Stimulated activated CD8-positive, alpha-beta memory T cell treated with anti-CD3 and anti-CD28 coated beads, Interleukin-15, amount 100 ng/mL, for 48 hours (primary cell): ENCODE results near the gene ZNF385D.

Experiments used
- DNase-seq, 2 donors: peaks; one replicate each; pipeline ENCODE4 v3.0.0-alpha.2; 2020; ENCODE audit warnings: low read depth in 2 of 2

Gene ZNF385D

DNA sequence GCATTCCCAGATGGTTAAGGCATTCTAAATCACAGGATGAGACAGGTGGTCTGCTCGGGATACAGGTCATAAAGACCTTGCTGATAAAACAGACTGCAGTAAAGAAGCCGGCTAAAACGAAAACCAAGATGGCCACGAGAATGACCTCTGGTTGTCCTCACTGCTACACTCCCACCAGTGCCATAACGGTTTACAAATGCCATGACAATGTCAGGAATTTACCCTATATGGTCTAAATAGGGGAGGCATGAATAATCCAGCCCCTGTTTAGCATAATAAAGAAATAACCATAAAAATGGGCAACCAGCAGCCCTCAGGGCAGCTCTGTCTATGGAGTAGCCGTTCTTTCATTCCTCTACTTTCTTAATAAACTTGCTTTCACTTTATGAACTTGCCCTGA, 151.1 kb downstream of the ZNF385D start:
- DNase-seq: no peak

DNA sequence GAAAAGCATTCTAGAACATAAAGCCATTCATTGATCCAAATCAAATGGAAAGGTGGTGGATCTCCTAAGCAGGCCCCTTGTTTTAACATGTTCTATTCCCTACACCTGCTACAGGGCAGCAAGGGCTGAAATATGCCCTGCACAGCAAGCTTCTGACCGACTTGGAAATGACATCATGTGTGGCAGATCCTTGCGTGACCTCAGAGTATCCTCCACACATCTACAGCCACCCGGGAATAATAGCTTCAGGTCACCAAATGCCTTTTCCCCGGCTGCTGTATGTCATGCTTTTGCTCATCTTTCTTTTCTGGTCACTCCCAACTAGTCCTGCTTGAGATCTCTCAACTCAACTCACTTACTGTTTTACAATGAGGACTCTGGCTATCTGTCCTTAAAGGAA, 158.2 kb downstream of the ZNF385D start:
- DNase-seq: no peak

DNA sequence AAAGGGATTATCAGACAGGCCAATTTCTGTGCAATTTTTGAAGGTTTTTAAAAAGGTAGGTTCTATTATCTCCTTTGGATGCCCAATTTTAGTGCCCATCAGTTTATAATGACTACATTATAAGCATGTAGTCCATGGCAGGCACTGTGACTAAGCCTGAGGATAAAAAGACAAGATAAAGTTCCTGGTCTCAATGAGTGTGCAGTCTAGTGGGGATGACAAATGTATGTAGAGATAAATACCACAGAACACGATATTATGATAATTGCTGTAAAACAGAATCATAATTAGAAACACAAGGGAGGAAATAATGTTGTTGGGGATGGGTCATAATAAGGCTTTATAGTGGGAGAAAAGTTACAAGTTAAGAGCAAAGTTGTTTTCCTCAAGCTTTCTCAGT, 163.1 kb downstream of the ZNF385D start:
- DNase-seq: no peak

DNA sequence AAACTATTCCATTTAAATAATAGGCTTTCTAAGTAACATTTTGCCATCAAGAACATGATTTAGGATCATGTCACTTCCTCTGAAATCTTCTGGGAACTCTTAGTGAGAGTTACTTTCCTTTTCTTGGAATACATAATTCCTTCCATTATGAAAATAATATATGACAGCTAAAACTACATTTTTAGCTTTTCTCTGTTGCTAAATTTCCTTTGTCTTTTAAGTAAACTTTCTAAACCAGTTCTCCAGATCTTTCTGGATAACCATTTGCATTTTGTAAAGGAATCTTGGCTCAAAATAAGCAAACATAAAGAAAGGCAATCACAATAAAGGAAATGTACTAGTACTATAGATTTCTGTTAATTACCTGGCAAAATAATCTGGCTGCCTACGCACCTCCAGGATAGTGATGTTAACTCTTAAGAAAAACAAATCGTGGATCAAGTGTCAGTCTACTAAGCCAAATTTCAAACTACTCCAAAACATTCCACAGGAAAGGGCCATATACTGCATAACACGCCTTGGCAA, 165.7 kb downstream of the ZNF385D start:
- no peak for DNase-seq

DNA sequence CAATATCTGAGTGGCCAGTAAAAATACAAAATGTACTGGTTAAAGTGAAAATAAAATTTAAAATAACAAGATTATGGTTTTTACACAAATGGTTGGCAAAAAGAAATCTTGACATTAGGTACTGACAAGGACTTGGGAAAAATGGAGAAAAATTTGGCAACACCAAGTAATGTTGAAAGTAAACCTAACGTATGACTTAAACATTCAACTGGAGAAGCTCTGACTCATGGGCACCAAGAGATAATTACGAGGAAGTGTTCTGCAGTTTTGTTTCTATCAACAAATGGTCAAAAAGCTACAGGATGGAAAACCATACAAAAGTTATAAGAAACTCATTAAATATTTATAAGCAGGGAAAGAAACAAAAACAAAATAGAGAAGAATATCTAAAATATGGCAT, 177.7 kb downstream of the ZNF385D start:
- DNase-seq: no peak

DNA sequence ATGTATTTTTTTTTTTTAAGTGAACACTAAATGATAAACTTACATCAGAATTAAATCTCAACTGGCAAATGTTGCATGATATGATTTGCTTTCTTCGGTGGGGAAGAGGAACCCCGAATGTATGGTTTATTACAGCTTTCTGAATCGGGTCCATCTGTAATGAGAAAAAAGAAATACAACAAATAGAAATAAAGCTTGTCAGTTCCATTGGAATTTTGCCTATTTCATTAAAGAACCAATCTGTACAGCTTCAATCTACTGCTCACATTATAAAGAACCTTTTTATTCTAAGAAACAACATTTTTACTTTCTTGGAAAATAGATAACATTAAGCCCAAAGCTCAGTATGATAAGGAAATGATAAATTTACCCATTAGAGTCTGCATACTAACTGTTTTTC, 186.5 kb downstream of the ZNF385D start:
- no peak for DNase-seq

DNA sequence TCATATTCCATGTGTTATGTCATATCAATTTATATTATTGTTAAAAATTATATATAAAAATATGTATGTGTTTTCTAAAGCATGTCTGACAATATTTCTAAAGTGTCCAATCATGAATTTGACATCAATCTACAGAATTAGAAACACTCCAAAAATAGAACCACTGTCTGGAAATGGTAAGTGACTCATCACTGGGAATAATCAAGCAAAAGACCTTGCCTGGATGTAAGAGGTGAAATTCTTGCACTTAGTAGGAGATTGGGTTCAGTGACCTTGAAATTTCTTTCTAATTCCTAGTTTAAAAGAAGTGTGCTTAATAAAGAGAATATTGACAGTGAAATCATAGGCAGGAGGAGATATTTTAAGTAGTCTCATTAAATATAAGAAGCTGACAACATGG, 188.8 kb downstream of the ZNF385D start:
- DNase-seq: no peak

DNA sequence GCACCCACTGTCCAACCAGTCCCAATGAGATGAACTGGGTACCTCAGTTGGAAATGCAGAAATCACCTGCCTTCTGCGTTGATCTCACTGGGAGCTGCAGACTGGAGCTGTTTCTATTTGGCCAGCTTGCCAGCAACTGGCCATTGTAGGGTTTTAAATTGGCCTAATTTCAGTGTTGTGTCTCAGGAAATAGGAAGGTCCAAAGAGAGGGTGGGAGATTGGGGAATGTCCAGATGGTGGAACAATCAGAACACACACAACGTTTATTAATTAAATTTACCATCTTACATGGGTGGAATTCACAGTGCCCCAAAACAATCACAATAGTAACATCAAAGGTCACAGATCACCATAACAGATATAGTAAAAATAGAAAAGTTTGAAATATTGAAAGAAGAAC, 189.5 kb downstream of the ZNF385D start:
- no peak for DNase-seq

DNA sequence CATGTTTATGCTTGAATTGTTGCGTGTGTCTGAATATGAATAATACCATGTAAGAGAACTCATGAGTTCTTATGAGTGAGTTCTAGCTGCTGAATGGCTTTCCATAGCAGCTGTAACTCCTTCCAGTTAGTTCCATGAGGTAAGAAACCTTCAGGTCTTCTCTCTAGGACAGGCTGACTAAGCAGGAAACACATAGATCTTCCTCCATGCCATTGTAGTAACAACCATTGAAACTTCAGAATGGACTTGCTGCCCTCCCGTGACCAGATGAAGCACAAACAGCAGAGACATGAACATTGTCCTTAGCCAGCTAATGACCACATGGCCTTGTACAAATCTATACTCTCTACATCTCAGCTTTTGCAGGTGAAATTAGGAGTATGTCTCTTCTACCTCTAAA, 200.0 kb downstream of the ZNF385D start:
- no peak for DNase-seq

DNA sequence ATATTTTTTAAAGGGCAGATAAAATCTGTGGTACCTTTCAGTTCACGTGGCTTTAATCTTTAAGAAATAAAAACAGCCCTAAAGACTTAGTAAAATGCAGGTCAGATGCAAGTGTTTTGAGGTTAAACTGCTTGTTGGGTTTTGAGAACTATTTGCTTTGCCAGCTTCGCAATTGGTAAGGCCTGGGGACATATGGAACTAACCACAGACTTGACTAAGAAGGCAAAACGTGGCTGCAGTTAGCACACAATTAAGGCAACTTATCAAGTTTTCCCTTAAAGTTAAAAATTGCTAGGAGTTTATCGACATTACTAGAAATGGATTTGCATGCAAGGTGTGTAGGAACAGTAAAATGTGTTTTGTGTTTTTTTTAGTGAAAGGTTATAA, 206.9 kb downstream of the ZNF385D start:
- no peak for DNase-seq

DNA sequence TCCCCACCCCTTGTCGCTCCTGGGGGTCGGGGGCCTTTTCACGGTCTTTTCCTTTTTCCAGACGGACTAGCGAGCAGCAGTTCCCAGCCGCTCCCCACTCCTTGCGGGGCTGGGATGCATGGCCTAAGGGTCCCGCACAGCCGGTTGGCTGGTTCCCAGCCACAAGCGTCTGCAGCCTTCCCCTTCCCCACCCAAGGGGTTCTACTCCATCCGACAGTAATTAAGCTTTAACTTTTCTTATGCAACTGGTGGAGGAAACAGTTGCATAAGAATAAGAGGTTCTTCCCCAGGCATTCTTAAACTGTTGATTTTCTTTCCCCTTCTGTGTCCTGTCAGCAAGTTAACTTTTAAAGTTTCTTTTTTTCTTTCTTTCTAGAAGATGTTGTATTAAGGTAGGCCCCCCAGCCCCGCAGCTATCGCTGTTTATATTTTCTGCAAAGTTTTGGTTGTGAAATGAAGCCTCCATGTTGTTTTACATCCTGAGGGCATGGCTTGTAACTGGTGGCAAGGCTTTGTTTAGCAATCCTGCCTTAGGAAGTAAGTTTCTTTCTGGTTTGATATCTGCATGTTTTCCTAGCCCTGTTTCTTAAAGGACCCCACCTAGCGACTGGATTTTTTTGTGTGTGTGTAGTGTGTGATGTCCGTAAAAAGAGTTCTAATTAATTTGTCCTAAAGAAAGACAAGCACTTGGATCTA, 207.5 kb downstream of the ZNF385D start:
- no peak for DNase-seq

DNA sequence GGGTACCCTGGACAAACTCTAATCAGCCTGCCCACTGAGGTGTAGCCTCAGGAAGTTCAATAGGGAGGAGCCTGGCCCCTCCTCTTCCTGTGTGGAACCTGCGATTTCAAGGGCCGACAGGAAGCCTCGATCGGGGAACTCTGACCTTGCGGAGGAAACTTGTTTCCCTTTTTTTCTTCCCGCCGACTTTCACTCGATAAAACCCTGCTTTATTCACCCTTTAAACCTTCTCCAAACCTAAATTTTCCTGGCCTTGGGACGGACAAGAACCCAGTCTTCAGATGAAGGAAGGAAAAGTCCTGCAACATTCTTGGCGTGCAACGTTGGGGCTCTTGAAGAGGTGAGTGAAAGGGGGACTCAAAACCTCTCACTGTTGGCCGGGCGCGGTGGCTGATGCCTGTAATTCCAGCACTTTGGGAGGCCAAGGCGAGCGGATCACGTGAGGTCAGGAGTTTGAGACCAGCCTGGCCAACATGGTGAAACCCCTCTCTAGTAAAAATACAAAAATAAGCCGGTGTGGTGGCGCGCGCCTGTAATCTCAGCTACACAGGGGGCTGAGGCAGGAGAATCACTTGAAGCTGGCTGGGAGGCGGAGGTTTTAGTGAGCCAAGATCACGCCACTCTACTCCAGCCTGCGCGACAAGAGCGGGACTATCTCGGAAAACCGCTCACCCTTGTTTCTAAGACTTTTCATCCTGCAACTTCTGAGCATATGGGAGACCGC, 208.2 kb downstream of the ZNF385D start:
- no peak for DNase-seq

DNA sequence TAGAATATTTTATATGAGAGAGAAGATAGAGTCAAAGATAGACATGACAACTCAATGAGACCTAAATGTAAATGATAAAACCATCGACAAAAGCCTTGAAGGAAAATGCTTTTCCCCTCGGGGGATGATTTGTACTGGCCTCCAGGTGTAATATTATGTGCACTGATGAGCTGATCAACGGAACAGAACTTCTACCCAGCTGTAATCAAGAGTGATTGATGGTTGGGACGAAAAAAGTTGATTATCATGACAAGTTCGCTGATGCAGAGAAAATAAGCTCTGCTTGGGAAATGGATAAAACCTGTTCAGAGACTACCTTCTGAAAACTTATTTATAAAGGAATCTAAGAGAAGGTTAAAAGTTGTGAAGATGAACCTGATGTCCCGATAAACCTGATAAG, 210.7 kb downstream of the ZNF385D start:
- no peak for DNase-seq

DNA sequence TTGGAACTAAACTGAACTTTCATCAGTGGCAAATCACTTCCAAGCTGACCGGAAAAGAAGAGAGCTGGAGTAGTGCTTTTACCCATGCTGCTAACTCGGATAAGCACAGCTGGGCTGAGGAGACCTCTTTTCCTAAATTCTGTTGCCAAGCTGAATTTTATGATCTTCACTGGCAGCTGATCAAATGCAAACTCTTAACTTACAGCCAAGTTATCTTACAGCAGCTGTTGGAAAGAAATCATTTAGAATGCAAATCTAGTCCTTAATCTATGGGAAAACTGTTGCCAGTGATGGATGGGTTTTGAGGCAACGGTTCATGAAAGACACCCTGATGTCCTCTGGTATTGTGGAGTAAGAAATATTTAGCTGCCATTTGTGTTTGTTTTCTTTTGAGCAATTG, 216.5 kb downstream of the ZNF385D start:
- no peak for DNase-seq

DNA sequence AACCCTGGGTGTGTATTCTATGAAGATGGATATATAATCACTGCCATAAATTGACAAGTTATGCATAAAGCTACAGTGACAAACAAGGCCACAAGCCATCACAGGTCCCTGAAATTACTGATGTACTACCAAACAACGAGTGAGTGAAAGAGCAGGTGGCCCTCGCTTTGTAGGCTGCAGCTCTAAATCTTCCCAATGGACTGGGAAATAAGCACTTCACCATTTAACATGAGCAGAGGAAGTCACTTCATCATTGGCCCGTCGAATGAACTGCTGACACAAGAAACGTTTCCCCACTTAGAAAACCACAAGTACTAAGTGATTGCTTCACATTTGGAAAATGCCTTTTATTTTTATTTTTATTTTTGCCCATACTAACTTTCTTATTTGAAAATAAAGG, 218.0 kb downstream of the ZNF385D start:
- no peak for DNase-seq

DNA sequence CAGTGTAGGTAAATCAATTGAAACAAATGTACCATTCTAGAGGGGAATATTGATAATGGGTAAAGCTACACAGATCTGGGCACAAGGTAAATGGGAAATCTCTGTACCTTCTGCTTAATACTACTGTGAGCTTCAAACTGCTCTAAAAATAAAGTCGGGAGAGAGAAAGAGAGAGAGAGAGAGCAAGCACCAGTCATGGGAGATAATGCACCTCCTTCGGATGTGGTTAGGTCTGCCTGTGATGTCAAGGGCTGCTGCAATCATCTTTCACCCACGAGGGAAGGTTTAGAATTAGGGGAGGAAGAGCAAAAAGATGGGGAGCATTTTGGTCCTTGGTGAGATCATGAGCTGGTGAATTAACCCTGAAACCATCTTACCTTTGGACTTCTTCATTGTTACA, 219.1 kb downstream of the ZNF385D start:
- DNase-seq: no peak

DNA sequence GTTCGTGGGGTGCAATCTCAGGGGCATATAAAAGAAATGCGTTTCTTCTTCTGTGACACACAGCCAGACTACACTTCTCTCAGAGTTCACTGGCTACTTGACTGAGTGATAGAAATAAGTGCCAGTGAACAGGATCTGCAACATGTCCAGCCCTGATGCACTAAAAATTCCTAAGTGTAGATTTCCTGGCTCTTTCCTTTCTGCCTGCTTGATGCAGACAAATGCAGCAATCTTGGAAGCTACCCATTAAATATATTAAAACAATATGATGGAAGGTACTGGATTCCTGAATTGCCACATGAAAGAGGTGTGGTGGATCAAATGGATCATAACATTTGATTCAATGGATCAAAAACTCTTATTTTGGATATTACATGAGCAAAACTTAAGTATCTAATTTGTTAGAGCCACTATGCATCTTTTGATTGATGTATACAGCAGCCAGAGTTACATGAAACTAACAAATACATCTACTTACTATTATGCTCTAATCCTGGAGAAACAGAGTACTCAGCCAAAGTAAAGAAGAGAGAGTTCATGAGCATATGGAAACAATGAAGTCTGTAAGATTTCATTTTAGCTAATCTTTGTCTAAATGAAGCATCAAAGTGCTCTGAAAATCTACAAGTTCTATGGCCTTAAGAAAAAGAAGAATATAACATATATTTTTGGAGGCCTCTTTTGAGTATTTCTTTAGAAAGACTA, 222.6 kb downstream of the ZNF385D start:
- no peak for DNase-seq

DNA sequence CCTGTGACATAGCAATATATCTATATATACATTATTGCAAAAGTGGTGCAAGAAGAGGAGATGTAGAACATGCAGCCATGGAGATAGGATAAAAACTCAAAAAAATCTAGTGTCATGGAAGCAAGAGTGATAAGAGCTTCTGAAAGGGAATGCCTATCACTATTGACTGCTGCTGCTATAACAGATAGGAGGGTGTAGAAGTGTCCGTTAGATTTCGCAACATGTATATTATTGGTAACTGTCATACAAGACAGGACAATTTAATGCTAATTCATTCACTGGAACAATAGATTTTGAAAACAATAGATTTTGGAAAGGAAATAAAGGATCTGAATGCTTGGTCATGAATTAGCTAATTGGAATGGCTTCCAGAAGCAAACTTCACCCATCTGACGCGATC, 224.5 kb downstream of the ZNF385D start:
- no peak for DNase-seq

DNA sequence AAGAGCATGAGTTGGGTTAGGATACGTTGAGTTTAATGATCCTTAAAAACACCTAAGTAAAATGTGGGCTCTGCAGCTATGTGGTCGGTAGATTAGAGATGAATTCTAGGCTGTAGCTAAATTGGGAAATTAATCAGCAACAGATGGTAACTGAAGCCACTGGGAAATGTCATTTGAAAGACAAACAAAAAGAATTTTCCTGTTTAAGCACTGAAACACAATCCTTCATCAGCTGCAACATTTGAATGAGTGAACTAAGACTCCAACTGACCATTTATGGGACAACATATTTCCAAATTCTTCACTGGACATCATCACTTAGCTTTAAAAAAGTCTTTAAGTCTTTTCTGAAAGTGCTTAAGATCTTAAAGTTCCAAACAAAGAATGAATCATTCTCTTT, 226.9 kb downstream of the ZNF385D start:
- DNase-seq: no peak

DNA sequence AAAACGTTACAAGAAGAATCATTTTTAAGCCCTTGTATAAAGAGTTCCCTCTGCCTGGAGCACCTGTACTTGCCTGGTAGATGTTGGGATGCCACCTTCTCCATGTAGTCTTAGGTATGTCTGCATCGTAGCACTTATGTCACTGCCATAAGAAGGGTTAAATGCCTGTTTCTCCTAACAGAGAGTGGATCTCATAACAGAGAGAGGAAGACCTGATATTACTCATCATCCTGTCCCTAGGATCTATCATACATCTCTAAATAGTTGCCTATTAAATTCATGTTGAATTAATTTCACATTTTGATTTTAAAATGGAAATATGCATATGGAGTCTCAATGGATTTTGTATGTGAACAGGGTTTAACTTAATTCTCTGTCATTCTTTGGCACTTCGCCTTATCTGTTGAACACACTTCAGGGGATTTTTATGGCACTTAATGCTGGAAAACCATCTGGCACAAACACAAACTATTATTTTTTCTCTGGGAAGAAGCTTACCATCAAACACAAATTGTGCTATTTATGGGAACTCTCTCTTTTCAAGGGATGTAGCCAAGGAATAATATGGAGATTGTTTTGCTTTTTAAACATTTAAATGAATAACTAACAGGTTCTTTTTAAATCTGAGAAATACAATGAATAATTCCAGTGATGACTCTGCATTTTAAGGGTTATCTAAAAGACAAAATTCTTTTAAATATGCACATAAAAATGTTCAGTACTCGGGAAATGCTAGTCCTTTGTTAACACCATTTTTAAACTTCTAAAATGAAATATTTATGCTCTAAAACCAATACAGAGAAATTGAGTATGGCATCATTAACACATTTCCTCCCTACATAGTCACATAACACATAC, 230.7 kb downstream of the ZNF385D start:
- DNase-seq: no peak

DNA sequence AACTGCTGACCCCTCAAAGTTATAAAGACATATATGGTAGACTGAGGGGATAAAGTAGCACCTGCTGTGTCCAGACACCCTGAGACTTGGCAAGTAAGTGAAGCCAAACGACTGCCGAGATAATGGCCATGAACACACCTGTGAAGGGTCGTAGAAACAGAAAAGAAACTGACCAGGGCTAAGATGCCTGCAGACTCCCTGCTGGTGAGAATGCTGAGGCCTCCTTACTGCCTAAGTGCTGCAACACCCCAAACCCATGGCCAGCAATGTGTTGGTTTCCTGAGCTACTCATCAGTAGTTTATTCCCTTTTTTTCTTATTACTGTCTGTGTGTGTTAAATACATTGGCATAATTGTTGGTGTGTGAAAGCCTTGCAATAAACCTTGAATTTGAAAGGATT, 233.8 kb downstream of the ZNF385D start:
- no peak for DNase-seq

DNA sequence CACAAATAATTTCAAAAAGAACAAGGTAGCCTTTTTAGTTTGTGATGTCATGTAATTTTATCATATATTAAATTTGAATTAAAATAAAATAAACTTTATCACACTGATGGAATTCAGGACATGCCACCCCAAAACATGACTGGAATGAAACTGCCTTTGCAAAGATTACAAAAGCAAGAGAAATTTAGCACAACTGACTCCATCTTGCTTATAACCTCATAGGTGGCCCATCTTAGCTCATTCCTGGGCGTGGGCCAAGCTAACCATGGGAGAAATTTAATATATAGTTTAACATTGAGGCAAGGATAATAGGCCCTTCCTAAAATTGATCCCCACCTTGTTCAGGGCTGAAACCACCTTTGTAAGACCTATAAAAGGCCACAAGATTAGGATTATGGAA, 235.6 kb downstream of the ZNF385D start:
- no peak for DNase-seq
